Adrenal gland (tissue), 5 donors: Measurements from ENCODE around the gene NR6A1.

Experiments
- CTCF ChIP-seq, 6 experiments: fragments of 450-650 bp in 4 of 6; fragments of 200-600 bp in 2 of 6; sonication (generic) in 1 of 6; IDR thresholded peaks; 1 replicate in 5 of 6; 2 replicates in 1 of 6; pipeline versions ENCODE4 v1.5.1 to v1.8.0; 2016 to 2021; ENCODE audit warnings: antibody characterized with exemption in 6 of 6, mild to moderate bottlenecking in 2 of 6, moderate library complexity in 1 of 6
- POLR2A ChIP-seq, 2 donors: fragments of 450-650 bp; IDR thresholded peaks; one replicate each; pipeline ENCODE4 v1.6.1; 2017; ENCODE audit warnings: antibody characterized with exemption in 2 of 2, mild to moderate bottlenecking in 2 of 2, moderate library complexity in 1 of 2
- donor health status: DM: no; HTN: no; CAD: no.

GRCh38 chr9:124483481-124483880 is 287.6 kb downstream of the NR6A1 start:
- TF ChIP-seq CTCF (IDR thresholded peaks at IDR 0.05): no peak
- no peak for TF ChIP-seq POLR2A (IDR thresholded peaks at IDR 0.05)
